Astrocyte of the cerebellum (primary cell): ENCODE data around the gene NEK3.
"Not testable (repeated sequence)": the region's sequence is repeated elsewhere in the genome, so short reads cannot be mapped to it uniquely, and the experiment has no call there.

Experiments
- DNase-seq: peaks from one replicate; pipeline ENCODE4 v3.0.0-alpha.2; 2011; ENCODE audit warnings: low read depth
- H3K4me3 ChIP-seq: 2 replicates; pipeline ENCODE4 v1.5.1; 2011; ENCODE audit warnings: mild to moderate bottlenecking, low read depth, low read length, moderate library complexity
- in situ Hi-C: cut with HindIII; loops from 2 replicates; pipeline ENCODE4 v1.10.0; 2017; ENCODE audit warnings: low sequenced_read_pairs
- TF ChIP-seq, protein P1 (sequence below): IDR thresholded peaks from 2 replicates; pipeline ENCODE4 v1.5.1; 2012; ENCODE audit warnings: low read length, low read depth, moderate library complexity, mild to moderate bottlenecking; ENCODE audit errors: missing control alignments

Gene NEK3, protein sequence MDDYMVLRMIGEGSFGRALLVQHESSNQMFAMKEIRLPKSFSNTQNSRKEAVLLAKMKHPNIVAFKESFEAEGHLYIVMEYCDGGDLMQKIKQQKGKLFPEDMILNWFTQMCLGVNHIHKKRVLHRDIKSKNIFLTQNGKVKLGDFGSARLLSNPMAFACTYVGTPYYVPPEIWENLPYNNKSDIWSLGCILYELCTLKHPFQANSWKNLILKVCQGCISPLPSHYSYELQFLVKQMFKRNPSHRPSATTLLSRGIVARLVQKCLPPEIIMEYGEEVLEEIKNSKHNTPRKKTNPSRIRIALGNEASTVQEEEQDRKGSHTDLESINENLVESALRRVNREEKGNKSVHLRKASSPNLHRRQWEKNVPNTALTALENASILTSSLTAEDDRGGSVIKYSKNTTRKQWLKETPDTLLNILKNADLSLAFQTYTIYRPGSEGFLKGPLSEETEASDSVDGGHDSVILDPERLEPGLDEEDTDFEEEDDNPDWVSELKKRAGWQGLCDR

DNA sequence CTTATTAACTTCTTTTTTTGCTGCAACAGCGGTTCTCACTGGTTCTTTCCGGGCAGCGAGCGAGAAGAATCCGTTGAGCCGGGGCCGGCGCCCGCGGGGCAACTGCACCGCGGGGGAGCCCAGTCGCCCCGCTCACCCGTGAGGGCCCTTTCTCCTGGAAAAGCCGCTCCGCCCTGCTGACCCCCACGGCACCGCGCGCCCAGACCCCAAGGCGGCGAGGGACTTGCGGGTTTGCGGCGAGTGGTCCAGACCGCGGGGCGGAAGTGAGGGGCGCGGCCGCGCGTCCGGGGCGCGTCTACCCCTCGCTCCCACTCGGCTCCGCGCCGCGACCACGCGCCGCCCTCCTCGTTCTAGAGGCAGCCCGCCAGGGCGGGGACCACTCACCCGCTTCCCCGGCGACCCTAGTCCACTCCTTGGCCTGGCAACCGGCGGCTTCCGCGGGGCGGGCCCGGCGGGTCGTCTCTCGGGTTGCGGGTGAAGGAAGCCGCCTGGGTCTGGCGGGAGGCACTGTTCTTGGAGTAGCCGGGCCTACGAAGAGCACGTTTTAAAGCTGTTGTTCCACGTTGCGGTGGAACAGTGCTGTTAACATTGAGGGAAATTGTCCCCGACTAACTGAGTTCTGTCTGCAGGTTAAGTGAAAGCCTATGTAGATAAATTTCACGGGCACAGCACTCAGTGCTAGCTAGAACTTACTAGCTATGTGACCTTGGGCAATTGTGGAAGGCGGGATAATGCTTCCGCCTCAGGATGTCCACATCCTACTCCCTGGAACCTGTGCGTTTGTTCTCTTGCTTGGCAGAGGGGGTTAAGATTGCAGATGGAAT, at the start of gene NEK3:
NEK3 (minus strand) TSS at position 439 of the 824 bp plus-strand sequence. CDS start 3,406 bp downstream, outside the sequence.
- TF ChIP-seq, protein P1, sequence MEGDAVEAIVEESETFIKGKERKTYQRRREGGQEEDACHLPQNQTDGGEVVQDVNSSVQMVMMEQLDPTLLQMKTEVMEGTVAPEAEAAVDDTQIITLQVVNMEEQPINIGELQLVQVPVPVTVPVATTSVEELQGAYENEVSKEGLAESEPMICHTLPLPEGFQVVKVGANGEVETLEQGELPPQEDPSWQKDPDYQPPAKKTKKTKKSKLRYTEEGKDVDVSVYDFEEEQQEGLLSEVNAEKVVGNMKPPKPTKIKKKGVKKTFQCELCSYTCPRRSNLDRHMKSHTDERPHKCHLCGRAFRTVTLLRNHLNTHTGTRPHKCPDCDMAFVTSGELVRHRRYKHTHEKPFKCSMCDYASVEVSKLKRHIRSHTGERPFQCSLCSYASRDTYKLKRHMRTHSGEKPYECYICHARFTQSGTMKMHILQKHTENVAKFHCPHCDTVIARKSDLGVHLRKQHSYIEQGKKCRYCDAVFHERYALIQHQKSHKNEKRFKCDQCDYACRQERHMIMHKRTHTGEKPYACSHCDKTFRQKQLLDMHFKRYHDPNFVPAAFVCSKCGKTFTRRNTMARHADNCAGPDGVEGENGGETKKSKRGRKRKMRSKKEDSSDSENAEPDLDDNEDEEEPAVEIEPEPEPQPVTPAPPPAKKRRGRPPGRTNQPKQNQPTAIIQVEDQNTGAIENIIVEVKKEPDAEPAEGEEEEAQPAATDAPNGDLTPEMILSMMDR: no peak
- peak; percentile 28 for DNase-seq
- H3K4me3 ChIP-seq: peak within 1 kb of the TSS; percentile 69
- in situ Hi-C loops: no loop called here

DNA sequence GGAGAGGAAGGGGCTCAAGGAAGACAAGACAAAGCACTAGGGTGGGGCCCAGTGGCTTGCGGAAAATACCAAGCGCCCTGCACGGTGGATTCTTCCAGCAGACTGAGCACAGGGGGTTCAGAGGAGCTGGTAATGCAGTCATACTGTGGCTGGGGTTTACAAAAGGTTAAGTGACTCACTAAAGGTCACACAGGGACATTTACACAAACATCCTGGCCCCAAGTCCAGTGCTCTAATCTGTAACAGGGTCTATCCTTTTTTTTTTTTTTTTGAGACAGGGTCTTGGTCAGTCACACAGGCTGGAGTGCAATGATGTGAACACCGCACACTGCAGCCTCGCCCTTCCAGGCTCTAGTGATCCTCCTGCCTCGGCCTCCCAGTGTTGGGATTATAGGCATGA, 49.0 kb upstream of the NEK3 start:
- in situ Hi-C loops, DNase-seq, H3K4me3 ChIP-seq: not testable (repeated sequence)

DNA sequence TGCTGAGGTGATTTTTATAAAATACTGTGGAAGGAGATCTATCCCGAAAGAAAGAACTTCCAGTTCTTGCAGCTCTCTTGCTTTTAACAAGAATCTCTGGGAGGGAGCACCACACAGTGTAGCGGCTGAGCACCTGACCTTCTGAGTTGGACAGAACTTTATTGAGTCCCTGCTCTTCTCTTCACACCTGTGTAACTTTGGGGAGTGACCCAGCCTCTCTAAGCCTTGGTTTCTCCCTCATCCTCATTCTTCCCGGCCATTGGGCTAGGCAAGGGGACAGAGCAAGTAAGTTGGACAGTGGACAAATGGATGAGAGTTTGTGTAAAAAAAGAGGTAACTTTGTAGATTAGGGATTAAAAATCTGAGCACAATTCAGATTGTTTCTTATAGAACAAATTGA, 48.5 kb upstream of the NEK3 start:
- H3K4me3 ChIP-seq, DNase-seq, in situ Hi-C loops: not testable (repeated sequence)

DNA sequence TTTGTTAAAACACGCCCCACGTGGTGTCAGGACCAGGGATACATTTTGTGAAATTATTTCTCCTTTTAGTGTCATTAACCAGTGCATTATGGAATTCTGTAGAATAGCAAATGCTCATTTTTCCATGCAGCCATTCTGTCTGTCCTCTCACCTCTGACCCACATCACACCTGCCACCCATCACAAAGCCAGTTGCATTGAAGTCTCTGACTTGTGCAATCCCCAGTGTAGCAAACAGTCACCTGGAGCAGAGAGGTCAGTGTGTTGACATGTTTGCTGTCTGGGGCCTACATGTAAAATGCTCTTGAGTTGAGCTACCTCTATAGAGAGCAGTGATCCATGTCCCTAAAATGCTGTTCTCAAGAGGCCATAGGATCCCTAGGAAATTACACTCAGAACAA, 47.9 kb upstream of the NEK3 start:
- DNase-seq, H3K4me3 ChIP-seq, in situ Hi-C loops: not testable (repeated sequence)

DNA sequence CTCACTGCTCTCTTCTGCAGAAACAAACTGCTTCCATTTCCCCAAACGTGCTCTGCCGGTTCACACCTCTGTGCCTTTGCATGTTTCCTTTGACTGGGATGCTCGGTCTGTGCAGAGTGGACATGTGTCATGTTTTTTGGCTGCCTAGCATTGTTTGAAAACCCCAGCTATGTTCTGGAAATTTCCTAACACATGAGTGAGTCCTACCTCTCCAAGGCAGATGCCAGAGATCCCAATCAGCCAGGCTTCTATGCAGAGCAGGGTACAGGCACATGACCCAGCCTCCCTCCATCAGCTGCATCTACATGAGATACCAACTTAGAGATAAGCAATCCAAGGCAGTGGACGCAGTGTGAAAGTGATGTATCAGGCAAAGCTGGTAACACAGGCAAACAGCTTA, 45.1 kb upstream of the NEK3 start:
- H3K4me3 ChIP-seq, DNase-seq, in situ Hi-C loops: not testable (repeated sequence)

DNA sequence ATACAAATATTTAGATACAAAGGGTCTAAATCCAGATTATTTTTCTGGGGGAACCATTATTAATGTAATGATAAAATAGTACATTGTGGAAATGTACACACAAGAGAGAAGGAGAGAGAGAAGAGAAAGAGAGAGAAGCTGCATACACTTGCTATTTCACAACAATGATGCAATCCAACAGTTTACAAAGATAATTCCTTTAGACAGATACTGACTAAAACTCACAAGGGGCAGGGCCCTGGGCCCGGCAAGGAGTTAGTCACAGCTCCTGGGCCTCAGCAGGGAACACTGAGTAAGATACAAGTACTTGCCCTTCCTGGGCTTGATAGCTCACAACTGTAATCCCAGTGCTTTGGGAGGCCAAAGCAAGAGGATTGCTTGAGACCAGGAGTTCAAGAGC, 44.5 kb upstream of the NEK3 start:
- in situ Hi-C loops, DNase-seq, H3K4me3 ChIP-seq: not testable (repeated sequence)

DNA sequence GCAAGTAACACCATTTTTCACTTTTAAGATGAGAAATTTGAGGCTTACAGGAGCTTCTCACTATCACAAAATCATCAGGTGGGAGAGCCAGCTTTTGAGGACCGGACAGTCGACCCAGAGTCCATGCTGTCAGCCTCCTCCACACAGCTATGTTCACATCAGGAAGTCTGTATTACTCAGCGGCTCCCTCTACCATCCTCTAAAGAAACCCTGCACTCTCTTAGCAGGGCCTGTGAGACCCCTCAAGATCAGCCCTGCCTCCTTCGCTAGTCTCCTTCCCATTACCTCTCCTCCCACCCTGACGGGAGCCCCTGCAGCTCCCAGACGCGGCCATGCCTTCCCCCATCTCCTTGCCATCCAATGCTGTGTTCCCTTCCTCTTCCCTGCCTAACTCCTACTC, 43.1 kb upstream of the NEK3 start:
- DNase-seq, in situ Hi-C loops, H3K4me3 ChIP-seq: not testable (repeated sequence)

DNA sequence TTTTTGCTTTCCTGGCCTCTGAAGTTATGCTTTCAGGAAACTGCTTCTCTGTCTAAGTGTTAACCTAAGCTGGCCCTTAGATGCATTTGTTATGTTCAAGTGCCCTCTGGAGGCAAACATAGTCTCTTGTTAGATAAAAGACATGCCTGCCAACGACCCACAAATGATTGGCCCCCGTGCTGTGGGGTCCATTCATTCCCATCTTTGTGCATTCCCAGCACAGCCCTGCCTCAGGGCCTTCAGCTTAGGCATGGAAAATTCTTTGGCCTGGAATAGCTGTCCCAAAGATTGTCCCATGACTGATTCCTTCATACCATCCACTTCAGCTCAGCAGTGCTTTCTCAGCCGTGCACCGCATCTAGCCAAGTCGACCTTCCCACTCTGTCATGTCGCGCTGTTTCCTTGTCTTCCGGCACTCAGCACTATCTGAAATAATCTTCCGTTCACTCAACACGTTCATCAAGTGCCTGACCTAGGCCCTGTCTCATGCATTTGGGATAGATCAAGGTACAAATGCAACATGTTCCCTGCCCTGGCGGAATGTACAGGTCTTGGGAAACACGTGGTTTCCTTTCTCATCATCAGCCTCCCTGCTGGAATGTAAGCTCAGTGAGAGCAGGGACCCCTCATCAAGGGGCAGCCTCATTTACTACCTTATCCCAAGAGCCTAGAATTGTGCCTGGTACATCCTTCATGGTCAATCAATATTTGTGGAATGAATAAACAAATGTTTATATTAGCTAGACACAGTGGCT, 42.2 kb upstream of the NEK3 start:
- DNase-seq: peak; percentile 42
- in situ Hi-C loops, H3K4me3 ChIP-seq: not testable (repeated sequence)
- TF ChIP-seq, protein P1: peak; percentile 26

DNA sequence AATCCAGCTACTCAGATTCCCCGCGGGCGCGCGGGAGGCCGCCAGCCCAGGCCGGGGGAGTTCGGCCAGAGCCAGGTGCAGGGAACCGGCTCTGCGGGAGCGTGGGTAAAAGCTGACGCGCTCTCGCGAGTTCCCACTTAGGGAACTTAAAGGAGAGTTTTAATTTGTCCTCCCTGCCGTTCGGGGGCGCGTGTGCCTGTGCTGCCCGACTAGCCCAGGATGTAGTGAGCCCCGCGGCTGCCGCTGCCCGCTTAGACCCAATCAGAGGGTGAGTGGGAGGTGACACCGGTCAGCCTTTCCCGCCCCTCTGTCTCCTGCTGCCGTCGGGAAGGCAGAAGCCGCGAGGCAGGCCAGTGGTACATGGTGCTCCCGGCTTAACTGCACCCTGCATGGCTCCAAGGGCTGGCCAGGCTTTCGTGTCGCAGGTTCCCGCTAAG, 36.0 kb upstream of the NEK3 start:
- DNase-seq: no peak
- in situ Hi-C loops: no loop called here
- TF ChIP-seq, protein P1: no peak
- H3K4me3 ChIP-seq: peak overlapping the region; percentile 78
